Smooth muscle cell (in vitro differentiated cells): ENCODE data around the gene TLK2. TPM values are rescaled to one million over a fixed set of nuclear protein-coding genes. Genes with fewer than 3 reads are reported as not detected.

ENCODE experiments used
- DNase-seq: peaks from one replicate; lab custom pipeline; 2025; ENCODE audit not compliant: unreplicated experiment; lab: John Stamatoyannopoulos, UW
- H2AFZ ChIP-seq: fragments of 200-600 bp; sonication (generic); 2 replicates; pipeline ENCODE4 v1.6.0; 2016; ENCODE audit warnings: antibody characterized with exemption, low read depth, mild to moderate bottlenecking
- H3F3A ChIP-seq: fragments of 200-600 bp; sonication (generic); 2 replicates; pipeline ENCODE4 v1.6.0; 2017; ENCODE audit warnings: antibody characterized with exemption, low read depth
- H3K27ac ChIP-seq: fragments of 200-600 bp; sonication (generic); 2 replicates; pipeline ENCODE4 v1.5.1; 2016; ENCODE audit warnings: low read depth, mild to moderate bottlenecking
- H3K27me3 ChIP-seq: fragments of 200-600 bp; sonication (generic); 2 replicates; pipeline ENCODE4 v1.6.1; 2016; ENCODE audit warnings: low read depth, mild to moderate bottlenecking
- H3K36me3 ChIP-seq: fragments of 200-600 bp; sonication (generic); 2 replicates; pipeline ENCODE4 v1.5.1; 2016; ENCODE audit warnings: low read depth
- H3K4me1 ChIP-seq: fragments of 200-600 bp; sonication (generic); 2 replicates; pipeline ENCODE4 v1.5.1; 2016; ENCODE audit warnings: low read depth
- H3K4me2 ChIP-seq: fragments of 200-600 bp; sonication (generic); 2 replicates; pipeline ENCODE4 v1.6.0; 2016; ENCODE audit warnings: mild to moderate bottlenecking
- H3K4me3 ChIP-seq: fragments of 200-600 bp; sonication (generic); 2 replicates; pipeline ENCODE4 v1.5.1; 2016; ENCODE audit warnings: mild to moderate bottlenecking
- H3K79me2 ChIP-seq: fragments of 200-600 bp; sonication (generic); 2 replicates; pipeline ENCODE4 v1.6.0; 2016; ENCODE audit warnings: low read depth, mild to moderate bottlenecking
- H3K9ac ChIP-seq: fragments of 200-600 bp; sonication (generic); 2 replicates; pipeline ENCODE4 v1.6.0; 2016; ENCODE audit warnings: low read depth
- H3K9me3 ChIP-seq: fragments of 200-600 bp; sonication (generic); replicated peaks from 2 replicates; pipeline ENCODE4 v1.5.1; 2016; ENCODE audit warnings: low read depth
- H4K20me1 ChIP-seq: fragments of 200-600 bp; sonication (generic); 2 replicates; pipeline ENCODE4 v1.6.0; 2016; ENCODE audit warnings: low read depth
- CTCF ChIP-seq: fragments of 200-600 bp; sonication (generic); IDR thresholded peaks from 2 replicates; pipeline ENCODE4 v1.5.1; 2017; ENCODE audit warnings: borderline replicate concordance, mild to moderate bottlenecking, antibody characterized with exemption; ENCODE audit not compliant: insufficient read depth, poor library complexity, severe bottlenecking
- WGBS: methylation state at CpG from one replicate; pipeline ENCODE4 v1.1.7; 2016; ENCODE audit warnings: low lambda C conversion rate; 5-methylcytosine and 5-hydroxymethylcytosine counted together
- polyA plus RNA-seq: library from polyadenylated mRNA; unstranded; fragments of >200 nt; fragmentation: Nextera tagmentation; extraction: Ambion mirVana; gene quantifications from 2 replicates; pipeline ENCODE4 v1.2.1, GENCODE V29; 2016
- total RNA-seq: library from RNA; depleted of rRNA; stranded (reverse); fragments of >200 nt; gene quantifications from 2 replicates; pipeline ENCODE4 v1.2.3, GENCODE V29; 2014

The TLK2 gene
- total and polyA plus RNA-seq, 2 experiments from 2014 or later, result 15.9 to 29.2 TPM

- no peak overlapping the region for H3K4me3 ChIP-seq
- no peaks in the 10 kb centered on the region for H3F3A ChIP-seq
- H4K20me1 ChIP-seq, result peaks cover 7% of the 10 kb centered on the region
- H3K27me3 ChIP-seq, result no peaks in the 10 kb centered on the region
- H3K36me3 ChIP-seq, result peaks cover 18% of the 10 kb centered on the region
- no peak overlapping the region for H3K9ac ChIP-seq
- H3K79me2 ChIP-seq, result peaks cover 29% of the 10 kb centered on the region
- H2AFZ ChIP-seq, result no peak overlapping the region
- no peak for DNase-seq
- H3K9me3 ChIP-seq, result no peaks in the 10 kb centered on the region
- peak overlapping the region; percentile 28 for H3K27ac ChIP-seq
- 68% methylated on average over 7 of the region's 7 CpGs for WGBS
- TF ChIP-seq CTCF, result no peak
- H3K4me2 ChIP-seq, result no peak overlapping the region
- H3K4me1 ChIP-seq, result no peaks in the 10 kb centered on the region
These were observed 94.3 kb downstream of the TLK2 start for GRCh38 chr17:62572888-62573401.

GRCh38 chr17:62573480-62574117 is 95.0 kb downstream of the TLK2 start:
- Histone ChIP-seq H3K79me2 (peaks cover 27% of the 10 kb centered on the region), H4K20me1 (peaks cover 4% of the 10 kb centered on the region), H3K4me2 (no peak overlapping the region), H3K4me1 (no peaks in the 10 kb centered on the region), H3K27ac (no peak overlapping the region), H3K36me3 (peaks cover 16% of the 10 kb centered on the region), H3F3A (no peaks in the 10 kb centered on the region), H2AFZ (no peak overlapping the region), H3K4me3 (no peak overlapping the region), H3K27me3 (no peaks in the 10 kb centered on the region), H3K9me3 (no peaks in the 10 kb centered on the region), H3K9ac (no peak overlapping the region)
- no peak for DNase-seq
- no peak for TF ChIP-seq CTCF

GRCh38 chr17:62576382-62576781 is 97.8 kb downstream of the TLK2 start:
- 94% methylated on average over 1 of the region's 1 CpG for WGBS
- DNase-seq, result no peak

More at GRCh38 chr17:62576382-62576781, 97.8 kb downstream of the TLK2 start:
- Histone ChIP-seq H3F3A (peaks cover 4% of the 10 kb centered on the region), H3K36me3 (peaks cover 16% of the 10 kb centered on the region), H3K27me3 (no peaks in the 10 kb centered on the region), H3K79me2 (peaks cover 8% of the 10 kb centered on the region), H3K27ac (no peak overlapping the region), H3K4me2 (no peak overlapping the region), H2AFZ (no peak overlapping the region), H3K4me1 (no peaks in the 10 kb centered on the region), H4K20me1 (no peaks in the 10 kb centered on the region), H3K4me3 (no peak overlapping the region), H3K9ac (no peak overlapping the region), H3K9me3 (no peaks in the 10 kb centered on the region)
- no peak for TF ChIP-seq CTCF
